B cell (primary cell): ENCODE data around the gene JMY. TPM values are rescaled to one million over a fixed set of nuclear protein-coding genes. Genes with fewer than 3 reads are reported as not detected.
A peak's percentile ranks its signal among the peaks of the same experiment; 100 is the strongest.

ENCODE experiments used
- ATAC-seq: fragments of 200-7000 bp; cut with Tn5 transposase; one replicate; pipeline ENCODE4 v1.10.0; 2021; ENCODE audit warnings: low read depth, mild to moderate bottlenecking, moderate number of reproducible peaks, moderate library complexity
- CTCF ChIA-PET: fragments of 350-600 bp; sonication (Branson Sonifier 250); formaldehyde crosslinking; loops from one replicate; lab custom pipeline; 2021; ENCODE audit warnings: antibody characterized with exemption, inconsistent platforms; lab: Charles Lee
- POLR2A ChIA-PET: fragments of 350-600 bp; sonication (Branson Sonifier 250); formaldehyde crosslinking; loops from one replicate; lab custom pipeline; 2021; ENCODE audit warnings: antibody characterized with exemption; lab: Charles Lee
- DNase-seq: peaks from one replicate; pipeline ENCODE4 v3.0.0; 2013
- H2AFZ ChIP-seq: 2 replicates; pipeline ENCODE4 v1.6.1; 2012; ENCODE audit warnings: mild to moderate bottlenecking, low read depth, low read length; ENCODE audit not compliant: insufficient read depth, poor library complexity, severe bottlenecking
- H3K27ac ChIP-seq, 2 donors: 1 replicate in 1 of 2; 2 replicates in 1 of 2; pipeline ENCODE4 v1.5.1; 2012 to 2013; ENCODE audit warnings: low read length in 2 of 2, mild to moderate bottlenecking in 2 of 2, moderate library complexity in 1 of 2
- H3K27me3 ChIP-seq, 4 experiments: fragments of 200-600 bp in 1 of 4; sonication (generic) in 1 of 4; replicated peaks in 1 of 4; 1 replicate in 2 of 4; 2 replicates in 2 of 4; pipeline versions ENCODE4 v1.6.1 to v1.7.0; 2013 to 2016; ENCODE audit warnings: low read length in 3 of 4, mild to moderate bottlenecking in 2 of 4, mixed read lengths in 1 of 4, moderate library complexity in 1 of 4; ENCODE audit not compliant: insufficient read depth in 4 of 4, control insufficient read depth in 3 of 4; ENCODE audit errors: control extremely low read depth in 1 of 4
- H3K36me3 ChIP-seq, 2 experiments: replicated peaks in 1 of 2; 1 replicate in 1 of 2; 2 replicates in 1 of 2; pipeline versions ENCODE4 v1.6.1 to v1.7.1; 2013; ENCODE audit warnings: low read length in 1 of 2; ENCODE audit not compliant: insufficient read depth in 2 of 2, control insufficient read depth in 1 of 2; ENCODE audit errors: control extremely low read depth in 1 of 2, extremely low read depth in 1 of 2
- H3K4me1 ChIP-seq, 2 donors: fragments of 200-600 bp in 1 of 2; sonication (generic) in 1 of 2; 1 replicate in 1 of 2; 2 replicates in 1 of 2; pipeline versions ENCODE4 v1.5.1 to v1.6.1; 2013 to 2017; ENCODE audit warnings: low read length in 2 of 2; ENCODE audit not compliant: control insufficient read depth in 2 of 2, insufficient read depth in 2 of 2
- H3K4me2 ChIP-seq: replicated peaks from 2 replicates; pipeline ENCODE3; 2012; ENCODE audit warnings: mild to moderate bottlenecking, low read depth, low read length; ENCODE audit not compliant: poor library complexity, severe bottlenecking
- H3K4me3 ChIP-seq, 5 experiments: fragments of 200-600 bp in 1 of 5; sonication (generic) in 1 of 5; 1 replicate in 3 of 5; 2 replicates in 2 of 5; pipeline versions ENCODE4 v1.5.1 to v1.7.0; 2011 to 2016; ENCODE audit warnings: low read length in 4 of 5, mild to moderate bottlenecking in 4 of 5, low read depth in 2 of 5, control low read depth in 1 of 5, moderate library complexity in 1 of 5; ENCODE audit not compliant: insufficient read depth in 1 of 5; ENCODE audit errors: control extremely low read depth in 1 of 5, extremely low read depth in 1 of 5
- H3K79me2 ChIP-seq: fragments of 200-600 bp; sonication (generic); one replicate; pipeline ENCODE4 v1.6.0; 2016; ENCODE audit warnings: low read length; ENCODE audit not compliant: control insufficient read depth, insufficient read depth
- H3K9ac ChIP-seq: fragments of 200-600 bp; sonication (generic); 2 replicates; pipeline ENCODE4 v1.6.1; 2017; ENCODE audit warnings: mild to moderate bottlenecking, low read length, moderate library complexity
- H3K9me3 ChIP-seq, 3 donors: one replicate each; pipeline versions ENCODE4 v1.6.1 to v1.7.1; 2013; ENCODE audit warnings: low read length in 2 of 3; ENCODE audit not compliant: control insufficient read depth in 2 of 3, insufficient read depth in 1 of 3; ENCODE audit errors: control extremely low read depth in 1 of 3
- H4K20me1 ChIP-seq: 2 replicates; pipeline ENCODE4 v1.6.0; 2012; ENCODE audit warnings: mild to moderate bottlenecking, low read length; ENCODE audit not compliant: insufficient read depth, control insufficient read depth, poor library complexity, severe bottlenecking
- H3K27ac Mint-ChIP-seq: one replicate; pipeline ENCODE4 v1.8.0; 2021; ENCODE audit warnings: mixed read lengths
- H3K27me3 Mint-ChIP-seq: one replicate; pipeline ENCODE4 v1.8.0; 2021; ENCODE audit warnings: mixed read lengths
- H3K4me1 Mint-ChIP-seq: one replicate; pipeline ENCODE4 v1.8.0; 2021; ENCODE audit warnings: mixed read lengths
- H3K4me3 Mint-ChIP-seq: one replicate; pipeline ENCODE4 v1.8.0; 2021; ENCODE audit warnings: mixed read lengths
- H3K9me3 Mint-ChIP-seq: one replicate; pipeline ENCODE4 v1.8.0; 2022; ENCODE audit warnings: mixed read lengths; ENCODE audit not compliant: insufficient read depth
- EZH2 ChIP-seq: IDR thresholded peaks from 2 replicates; pipeline ENCODE4 v1.6.1; 2012; ENCODE audit warnings: borderline replicate concordance, low read depth, mild to moderate bottlenecking, moderate library complexity, low read length; ENCODE audit not compliant: insufficient read depth, poor library complexity, severe bottlenecking
- WGBS: methylation state at CpG from one replicate; pipeline ENCODE4 v1.1.5; 2013; ENCODE audit warnings: missing lambda C conversion rate; ENCODE audit not compliant: insufficient coverage; 5-methylcytosine and 5-hydroxymethylcytosine counted together
- intact Hi-C: fragments of 100-400 bp; cut with micrococcal nuclease; formaldehyde crosslinking; loops from one replicate; pipeline ENCODE4 v1.10.0; 2022
- polyA minus RNA-seq: library from RNA; depleted of rRNA, polyadenylated mRNA; stranded (reverse); fragments of >200 nt; gene quantifications from 2 replicates; pipeline ENCODE4 v1.2.3, GENCODE V29; 2012
- polyA plus RNA-seq: library from polyadenylated mRNA; depleted of rRNA; stranded (reverse); fragments of >200 nt; gene quantifications from 2 replicates; pipeline ENCODE4 v1.2.3, GENCODE V29; 2012
- total RNA-seq, 2 donors: library from RNA; stranded (reverse); fragments of 120-200 nt in 1 of 2; gene quantifications; 1 replicate in 1 of 2; 2 replicates in 1 of 2; pipeline versions ENCODE4 v1.2.3 to v1.2.4, GENCODE V29; 2013 to 2022
- TF ChIP-seq, protein P1 (sequence below): fragments of 200-600 bp; IDR thresholded peaks from one replicate; pipeline ENCODE4 v1.8.0; 2022; ENCODE audit warnings: antibody characterized with exemption, mild to moderate bottlenecking

JMY gene, protein sequence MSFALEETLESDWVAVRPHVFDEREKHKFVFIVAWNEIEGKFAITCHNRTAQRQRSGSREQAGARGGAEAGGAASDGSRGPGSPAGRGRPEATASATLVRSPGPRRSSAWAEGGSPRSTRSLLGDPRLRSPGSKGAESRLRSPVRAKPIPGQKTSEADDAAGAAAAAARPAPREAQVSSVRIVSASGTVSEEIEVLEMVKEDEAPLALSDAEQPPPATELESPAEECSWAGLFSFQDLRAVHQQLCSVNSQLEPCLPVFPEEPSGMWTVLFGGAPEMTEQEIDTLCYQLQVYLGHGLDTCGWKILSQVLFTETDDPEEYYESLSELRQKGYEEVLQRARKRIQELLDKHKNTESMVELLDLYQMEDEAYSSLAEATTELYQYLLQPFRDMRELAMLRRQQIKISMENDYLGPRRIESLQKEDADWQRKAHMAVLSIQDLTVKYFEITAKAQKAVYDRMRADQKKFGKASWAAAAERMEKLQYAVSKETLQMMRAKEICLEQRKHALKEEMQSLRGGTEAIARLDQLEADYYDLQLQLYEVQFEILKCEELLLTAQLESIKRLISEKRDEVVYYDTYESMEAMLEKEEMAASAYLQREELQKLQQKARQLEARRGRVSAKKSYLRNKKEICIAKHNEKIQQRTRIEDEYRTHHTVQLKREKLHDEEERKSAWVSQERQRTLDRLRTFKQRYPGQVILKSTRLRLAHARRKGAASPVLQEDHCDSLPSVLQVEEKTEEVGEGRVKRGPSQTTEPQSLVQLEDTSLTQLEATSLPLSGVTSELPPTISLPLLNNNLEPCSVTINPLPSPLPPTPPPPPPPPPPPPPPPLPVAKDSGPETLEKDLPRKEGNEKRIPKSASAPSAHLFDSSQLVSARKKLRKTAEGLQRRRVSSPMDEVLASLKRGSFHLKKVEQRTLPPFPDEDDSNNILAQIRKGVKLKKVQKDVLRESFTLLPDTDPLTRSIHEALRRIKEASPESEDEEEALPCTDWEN
- total RNA-seq = 20.4 and 20.5 TPM in 2 replicates
- total RNA-seq (2013) = 11.4 TPM
- polyA plus RNA-seq = 2.7 and 6.5 TPM in 2 replicates
- 23.1 and 26.4 TPM in 2 replicates for polyA minus RNA-seq

DNA sequence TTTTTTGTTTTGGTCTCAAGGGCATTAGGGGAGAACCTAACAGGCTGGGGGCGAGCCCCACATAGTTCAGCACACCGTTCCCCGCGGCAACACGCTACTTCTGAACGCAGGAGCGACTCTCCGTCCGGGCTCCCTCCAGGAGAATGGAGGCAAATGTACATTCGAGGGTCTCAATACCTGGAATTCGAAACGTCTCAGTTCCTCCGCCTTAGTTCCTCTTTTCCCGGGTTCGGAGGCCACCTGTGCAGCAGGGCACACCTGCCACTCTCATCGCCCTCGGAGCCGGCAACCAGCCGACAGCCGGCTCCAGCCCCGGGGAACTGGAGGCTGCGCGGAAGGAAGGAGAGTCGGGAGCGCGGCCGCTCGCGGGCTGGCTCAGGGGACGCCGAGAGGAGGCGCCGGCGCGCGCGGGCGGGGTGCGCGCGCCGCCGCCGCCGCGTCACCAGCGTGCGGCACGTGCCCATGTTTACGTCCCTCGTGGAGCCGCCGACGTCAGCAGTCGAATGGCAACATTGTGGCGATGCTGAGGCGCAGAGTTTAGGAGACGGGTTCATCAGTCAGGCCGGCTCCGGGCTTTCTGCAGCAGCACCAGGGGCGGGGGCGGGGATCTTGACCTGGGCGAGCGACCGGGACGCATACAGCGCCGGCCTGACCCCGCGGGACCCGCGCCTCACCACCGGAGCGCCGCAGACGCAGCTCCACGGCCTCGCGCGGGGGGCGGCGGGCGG, at the start of gene JMY:
Gene JMY (plus strand): TSS at position 498 of the 728 bp plus-strand sequence. CDS start 520 bp downstream, outside the sequence.
- Histone ChIP-seq H2AFZ (peak within 1 kb of the TSS; percentile 76), H3K79me2 (peaks cover 9% of the 10 kb centered on the region), H3K27me3 (no peaks in the 10 kb centered on the region), H3K4me1 (peaks cover 19 to 33% of the 10 kb centered on the region in 2 donors), H3K4me2 (peak within 1 kb of the TSS; percentile 93), H3K9me3 (no peaks in the 10 kb centered on the region), H4K20me1 (peaks cover 37% of the 10 kb centered on the region), H3K4me3 (peak within 1 kb of the TSS; percentile 69 to 84 (median 77)), H3K27ac (peak within 1 kb of the TSS; percentile 86 to 87), H3K36me3 (no peaks in the 10 kb centered on the region), H3K9ac (peak within 1 kb of the TSS; percentile 95)
- Mint-ChIP-seq H3K4me1 (peaks cover 30% of the 10 kb centered on the region), H3K4me3 (peak within 1 kb of the TSS; percentile 96), H3K27ac (peak within 1 kb of the TSS; percentile 89), H3K27me3 (no peaks in the 10 kb centered on the region), H3K9me3 (no peaks in the 10 kb centered on the region)
- DNase-seq (peak; percentile 92), ATAC-seq (peak; percentile 77)
- ChIA-PET POLR2A (interaction anchor here (0.9 kb wide), 1 partner anchor 251 kb away, joined by 5 read pairs; the partner anchor contains the start of gene ARSB), CTCF (interaction anchor here (1.2 kb wide), 1 partner anchor 250 kb away, joined by 4 read pairs; the partner anchor contains the start of gene ARSB)
- TF ChIP-seq EZH2 = no peak
- TF ChIP-seq, protein P1, sequence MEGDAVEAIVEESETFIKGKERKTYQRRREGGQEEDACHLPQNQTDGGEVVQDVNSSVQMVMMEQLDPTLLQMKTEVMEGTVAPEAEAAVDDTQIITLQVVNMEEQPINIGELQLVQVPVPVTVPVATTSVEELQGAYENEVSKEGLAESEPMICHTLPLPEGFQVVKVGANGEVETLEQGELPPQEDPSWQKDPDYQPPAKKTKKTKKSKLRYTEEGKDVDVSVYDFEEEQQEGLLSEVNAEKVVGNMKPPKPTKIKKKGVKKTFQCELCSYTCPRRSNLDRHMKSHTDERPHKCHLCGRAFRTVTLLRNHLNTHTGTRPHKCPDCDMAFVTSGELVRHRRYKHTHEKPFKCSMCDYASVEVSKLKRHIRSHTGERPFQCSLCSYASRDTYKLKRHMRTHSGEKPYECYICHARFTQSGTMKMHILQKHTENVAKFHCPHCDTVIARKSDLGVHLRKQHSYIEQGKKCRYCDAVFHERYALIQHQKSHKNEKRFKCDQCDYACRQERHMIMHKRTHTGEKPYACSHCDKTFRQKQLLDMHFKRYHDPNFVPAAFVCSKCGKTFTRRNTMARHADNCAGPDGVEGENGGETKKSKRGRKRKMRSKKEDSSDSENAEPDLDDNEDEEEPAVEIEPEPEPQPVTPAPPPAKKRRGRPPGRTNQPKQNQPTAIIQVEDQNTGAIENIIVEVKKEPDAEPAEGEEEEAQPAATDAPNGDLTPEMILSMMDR = no peak
- 1% methylated on average over 83 of the region's 83 CpGs for WGBS
- intact Hi-C loops = loop anchor here (2.0 to 10.0 kb wide), 6 partner anchors 35 to 1743 kb away; partner anchors contain the start of genes AP3B1, ARSB, TBCA and WDR41
